Adipocyte (in vitro differentiated cells): Measurements from ENCODE around the gene DNAH17.

Experiments
- DNase-seq: peaks from one replicate; pipeline ENCODE4 v3.0.0-alpha.2; 2015; ENCODE audit warnings: low read depth
- H3K27me3 ChIP-seq: replicated peaks from 2 replicates; pipeline ENCODE4 v1.7.0; 2013; ENCODE audit warnings: mild to moderate bottlenecking, low read length, moderate library complexity; ENCODE audit not compliant: control insufficient read depth, insufficient read depth
- H3K36me3 ChIP-seq: 2 replicates; pipeline ENCODE4 v1.7.0; 2013; ENCODE audit warnings: low read length, mild to moderate bottlenecking, moderate library complexity; ENCODE audit not compliant: control insufficient read depth, insufficient read depth, severe bottlenecking
- H3K4me1 ChIP-seq: 2 replicates; pipeline ENCODE4 v1.7.0; 2013; ENCODE audit warnings: mild to moderate bottlenecking, low read length, moderate library complexity; ENCODE audit not compliant: control insufficient read depth, insufficient read depth
- H3K4me3 ChIP-seq: 2 replicates; pipeline ENCODE4 v1.7.0; 2013; ENCODE audit warnings: mild to moderate bottlenecking, low read length, moderate library complexity
- H3K9ac ChIP-seq: 2 replicates; pipeline ENCODE4 v1.7.0; 2013; ENCODE audit warnings: mild to moderate bottlenecking, low read length, moderate library complexity
- H3K9me3 ChIP-seq: 2 replicates; pipeline ENCODE4 v1.7.0; 2013; ENCODE audit warnings: mild to moderate bottlenecking, low read length, moderate library complexity; ENCODE audit not compliant: control insufficient read depth

DNAH17 gene

DNA sequence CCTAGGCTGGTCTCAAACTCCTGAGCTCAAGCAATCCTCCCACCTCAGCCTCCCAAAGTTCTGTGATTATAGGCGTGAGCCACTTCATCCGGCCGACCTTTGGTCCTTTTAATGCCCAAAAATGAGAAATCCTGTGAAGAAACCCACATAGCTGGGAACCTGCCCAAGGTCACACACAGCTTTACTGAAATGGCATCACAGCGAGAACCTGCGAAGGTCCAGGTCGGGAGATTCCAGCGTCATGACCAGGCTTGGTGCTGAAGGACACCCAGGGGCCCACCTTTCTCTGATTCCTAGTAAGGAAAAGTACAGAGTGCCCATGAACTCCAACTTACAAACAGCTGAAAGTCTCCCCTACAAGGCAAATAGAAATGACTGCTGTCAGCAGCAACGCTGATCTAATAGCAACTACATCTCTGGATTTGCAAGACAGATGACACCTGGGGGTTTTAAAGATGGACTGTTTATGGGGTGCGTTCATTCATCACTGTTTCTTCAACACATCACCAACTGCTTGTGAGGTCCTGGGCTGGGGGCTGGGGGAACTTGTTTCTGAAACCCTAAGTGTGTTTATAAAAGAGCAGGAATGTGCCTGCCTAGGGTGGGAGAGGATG lies 24.5 kb upstream of the DNAH17 start:
- H3K9ac ChIP-seq = no peak overlapping the region
- H3K36me3 ChIP-seq = no peaks in the 10 kb centered on the region
- no peak for DNase-seq
- H3K4me3 ChIP-seq = no peak overlapping the region
- peaks cover 10% of the 10 kb centered on the region for H3K27me3 ChIP-seq
- H3K9me3 ChIP-seq = no peaks in the 10 kb centered on the region
- peaks cover 30% of the 10 kb centered on the region for H3K4me1 ChIP-seq

DNA sequence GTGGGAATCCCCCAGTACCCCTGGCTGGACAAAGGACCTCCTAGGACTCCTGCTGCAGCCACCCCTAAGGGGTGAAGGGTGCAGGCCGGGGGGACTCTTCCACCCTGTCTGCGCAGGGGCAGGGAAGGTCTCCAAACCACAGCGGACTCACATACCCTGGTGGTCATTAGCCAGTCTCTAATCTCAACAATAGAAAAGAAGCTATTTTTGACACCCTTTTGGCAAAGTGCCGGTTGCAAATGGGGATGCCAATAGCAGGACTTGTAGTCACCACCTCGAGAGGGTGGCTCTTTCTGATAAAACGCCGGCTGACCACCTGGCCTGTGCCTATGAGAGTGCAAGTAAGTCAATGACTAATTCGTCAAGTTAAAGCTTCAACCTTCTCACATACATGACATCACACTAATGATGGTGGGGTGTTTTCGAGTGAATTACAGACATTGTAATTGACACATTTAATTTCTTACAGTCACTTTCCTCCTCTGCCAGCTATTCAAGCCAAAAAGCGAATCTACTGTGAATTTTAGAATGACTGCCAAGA lies 23.1 kb upstream of the DNAH17 start:
- no peak overlapping the region for H3K4me3 ChIP-seq
- no peak for DNase-seq
- peaks cover 34% of the 10 kb centered on the region for H3K4me1 ChIP-seq
- H3K9me3 ChIP-seq = no peaks in the 10 kb centered on the region
- H3K27me3 ChIP-seq = no peaks in the 10 kb centered on the region
- H3K9ac ChIP-seq = no peak overlapping the region
- no peaks in the 10 kb centered on the region for H3K36me3 ChIP-seq

DNA sequence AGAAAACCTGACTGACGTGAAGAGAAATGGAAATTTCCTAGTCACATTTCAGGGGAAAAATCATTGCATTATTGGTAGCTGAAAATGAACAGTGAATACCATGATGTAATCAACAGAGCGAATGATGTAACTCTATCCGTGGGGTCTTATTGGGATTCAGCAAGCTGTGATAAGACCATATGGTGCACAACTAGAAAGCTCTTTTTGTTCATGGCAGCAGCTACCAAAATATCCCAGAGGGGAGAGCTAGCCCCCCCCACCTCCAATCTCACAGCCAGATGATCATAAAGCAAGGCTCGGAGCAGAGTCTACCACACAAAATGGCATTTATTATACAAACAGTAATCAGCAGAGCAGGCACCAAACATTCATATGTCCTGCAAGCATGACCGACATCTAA lies 22.2 kb upstream of the DNAH17 start:
- Histone ChIP-seq H3K27me3 (no peaks in the 10 kb centered on the region), H3K36me3 (no peaks in the 10 kb centered on the region), H3K9ac (no peak overlapping the region), H3K9me3 (no peaks in the 10 kb centered on the region), H3K4me1 (peaks cover 34% of the 10 kb centered on the region), H3K4me3 (no peak overlapping the region)
- DNase-seq = no peak

DNA sequence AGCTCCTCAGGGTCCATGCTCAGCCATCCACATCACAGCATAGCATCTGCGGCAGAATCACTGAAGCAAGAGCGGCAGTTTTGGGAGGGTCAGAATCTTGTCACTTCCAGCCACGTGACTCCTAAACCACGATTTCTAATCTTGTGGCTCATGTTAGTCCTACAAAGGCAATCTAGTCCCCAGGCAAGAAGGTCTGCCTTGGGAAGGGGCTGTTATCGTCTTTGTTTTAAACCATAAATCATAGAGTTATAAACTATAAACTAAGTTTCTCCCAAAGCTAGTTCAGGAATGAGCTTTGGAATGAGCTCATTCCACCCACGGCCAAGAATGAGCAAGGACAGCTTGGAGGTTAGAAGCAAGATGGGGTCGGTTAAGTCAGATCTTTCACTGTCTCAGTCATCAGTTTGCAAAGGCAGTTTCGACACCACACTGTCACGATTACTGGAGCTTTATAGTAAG lies 20.8 kb upstream of the DNAH17 start:
- H3K36me3 ChIP-seq = no peaks in the 10 kb centered on the region
- H3K4me3 ChIP-seq = no peak overlapping the region
- H3K9me3 ChIP-seq = no peaks in the 10 kb centered on the region
- H3K9ac ChIP-seq = no peak overlapping the region
- H3K4me1 ChIP-seq = peaks cover 38% of the 10 kb centered on the region
- DNase-seq = peak; percentile 61
- H3K27me3 ChIP-seq = no peaks in the 10 kb centered on the region

DNA sequence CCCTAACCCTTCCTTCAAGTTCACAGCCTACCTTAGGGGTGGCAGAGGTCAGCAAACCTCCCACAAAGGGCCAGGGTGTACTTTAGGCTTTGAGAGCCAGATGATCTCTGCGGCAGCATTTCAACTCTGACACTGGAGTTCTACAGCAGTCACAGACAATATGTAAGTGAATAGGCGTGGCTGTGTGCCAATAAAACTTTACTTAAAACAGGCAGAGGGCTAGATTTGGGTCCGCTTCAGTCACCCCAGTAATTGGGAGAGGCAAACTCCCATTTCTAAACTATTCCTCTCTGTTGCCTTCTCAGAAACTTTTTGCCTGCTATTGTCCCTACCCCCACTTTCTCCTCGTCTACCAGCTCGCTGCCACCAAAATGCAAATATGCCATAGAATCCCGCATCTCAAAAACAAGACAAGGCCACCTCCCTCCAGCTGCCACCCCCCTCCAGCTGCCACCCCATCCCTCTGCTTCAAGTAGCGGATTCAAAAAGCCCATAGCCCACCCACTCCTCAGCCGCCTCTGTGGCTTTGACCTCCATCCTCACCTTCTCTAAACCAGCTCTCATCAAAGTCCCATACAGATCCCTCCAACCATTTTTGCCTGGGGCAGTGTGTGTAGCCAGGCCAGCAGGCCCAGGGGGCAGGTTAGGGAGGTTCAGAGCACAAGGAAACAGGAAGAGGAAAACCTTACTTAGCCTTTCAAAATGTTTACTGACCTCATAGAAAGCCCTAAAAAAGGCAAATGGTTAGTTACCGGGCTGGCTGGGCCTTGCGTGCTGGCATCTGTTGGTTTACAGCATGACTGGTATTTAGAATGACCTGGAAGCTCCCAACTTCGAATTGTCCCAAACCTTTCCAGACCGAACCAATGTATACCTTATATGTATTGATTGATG lies 19.9 kb upstream of the DNAH17 start:
- Histone ChIP-seq H3K36me3 (no peaks in the 10 kb centered on the region), H3K4me3 (no peak overlapping the region), H3K4me1 (peaks cover 42% of the 10 kb centered on the region), H3K9me3 (no peaks in the 10 kb centered on the region), H3K27me3 (no peaks in the 10 kb centered on the region), H3K9ac (no peak overlapping the region)
- no peak for DNase-seq

DNA sequence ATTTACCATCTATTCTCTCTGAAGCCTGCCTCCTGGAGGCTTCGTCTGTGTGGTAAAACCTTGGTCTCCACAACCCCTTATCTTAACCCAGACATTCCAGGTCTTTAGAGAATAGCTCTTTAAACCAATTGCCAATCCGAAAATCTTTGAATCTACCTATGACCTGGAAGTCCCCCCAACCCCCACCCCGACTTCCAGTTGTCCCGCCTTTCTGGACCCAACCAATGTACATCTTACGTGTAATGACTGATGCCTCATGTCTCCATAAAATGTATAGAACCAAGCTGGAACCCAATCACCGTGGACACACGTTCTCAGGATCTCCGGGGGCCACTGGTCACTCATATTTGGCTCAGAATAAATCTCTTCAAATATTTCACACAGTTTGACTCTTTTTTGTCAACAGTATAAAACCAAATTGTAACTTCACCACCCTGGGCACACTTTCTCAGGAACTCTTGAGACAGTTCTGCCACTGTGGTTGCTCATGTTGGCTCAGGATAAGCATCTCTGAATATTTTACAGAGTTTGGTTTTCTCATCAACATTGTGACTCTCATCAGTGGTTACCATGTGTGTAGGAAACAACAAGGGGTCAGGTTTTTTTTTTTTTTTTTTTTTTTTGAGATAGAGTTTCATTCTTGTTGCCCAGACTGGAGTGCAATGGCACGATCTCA lies 18.1 kb upstream of the DNAH17 start:
- no peak overlapping the region for H3K4me3 ChIP-seq
- no peaks in the 10 kb centered on the region for H3K9me3 ChIP-seq
- H3K36me3 ChIP-seq = no peaks in the 10 kb centered on the region
- H3K4me1 ChIP-seq = peaks cover 45% of the 10 kb centered on the region
- H3K9ac ChIP-seq = no peak overlapping the region
- no peak for DNase-seq
- no peaks in the 10 kb centered on the region for H3K27me3 ChIP-seq

DNA sequence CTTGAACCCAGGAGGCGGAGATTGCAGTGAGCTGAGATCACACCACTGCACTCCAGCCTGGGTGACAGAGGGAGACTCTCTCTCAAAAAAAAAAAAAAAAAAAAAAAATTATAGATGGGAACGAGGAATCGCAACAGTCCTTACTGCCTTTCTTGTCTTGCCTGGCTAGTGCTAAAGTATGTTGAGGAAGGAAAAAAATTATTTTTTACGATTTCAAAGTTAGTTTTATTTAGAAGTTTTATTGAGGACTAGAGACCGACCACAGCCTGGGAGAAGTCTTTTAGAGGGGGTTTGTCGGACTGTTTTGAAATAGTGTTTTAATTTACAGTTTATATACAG lies 15.8 kb upstream of the DNAH17 start:
- no peaks in the 10 kb centered on the region for H3K9me3 ChIP-seq
- H3K9ac ChIP-seq = no peak overlapping the region
- H3K27me3 ChIP-seq = no peaks in the 10 kb centered on the region
- no peaks in the 10 kb centered on the region for H3K36me3 ChIP-seq
- H3K4me1 ChIP-seq = peaks cover 36% of the 10 kb centered on the region
- no peak overlapping the region for H3K4me3 ChIP-seq
- no peak for DNase-seq

DNA sequence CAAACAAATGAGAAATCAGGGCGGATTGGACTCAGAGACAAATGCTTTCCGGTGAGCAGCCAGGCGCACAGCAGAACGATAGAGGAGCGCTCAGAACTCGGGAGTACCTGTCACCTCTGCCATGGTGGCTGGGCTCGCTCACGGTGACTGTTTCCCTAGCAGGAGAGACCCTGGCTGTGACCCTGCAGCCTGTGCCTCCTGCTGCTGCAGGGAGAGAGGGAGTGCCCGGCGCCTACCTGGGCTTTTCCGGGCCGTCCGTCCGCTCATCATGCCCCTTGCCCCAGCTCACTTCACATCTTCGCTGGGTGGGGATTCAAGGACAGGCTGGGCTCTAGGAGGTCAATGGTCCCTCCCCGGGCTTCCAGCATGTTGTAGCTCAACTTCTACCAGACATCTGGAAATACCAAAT lies 14.1 kb upstream of the DNAH17 start:
- Histone ChIP-seq H3K9me3 (no peaks in the 10 kb centered on the region), H3K36me3 (no peaks in the 10 kb centered on the region), H3K4me3 (no peak overlapping the region), H3K27me3 (peaks cover 14% of the 10 kb centered on the region), H3K4me1 (peaks cover 24% of the 10 kb centered on the region), H3K9ac (no peak overlapping the region)
- peak; percentile 12 for DNase-seq

DNA sequence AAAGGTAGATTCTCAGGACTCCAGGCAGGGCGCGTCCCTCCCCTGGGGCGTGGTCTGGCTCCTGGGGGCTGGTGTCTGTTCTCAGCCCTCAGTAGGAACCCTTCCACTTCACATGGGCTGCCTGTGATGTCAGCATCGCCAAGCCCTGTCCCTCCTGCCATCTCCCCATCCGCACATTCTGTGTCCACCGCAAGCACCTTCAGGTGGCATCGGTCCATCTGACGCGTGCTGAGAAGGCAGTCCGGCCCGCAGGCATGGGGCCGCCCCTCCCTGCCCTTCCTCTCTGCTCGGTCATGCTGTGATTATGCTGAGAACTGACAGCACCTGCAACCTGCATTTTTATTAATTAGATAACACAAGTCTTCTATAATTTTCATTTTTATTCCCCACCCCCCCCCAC lies 12.7 kb upstream of the DNAH17 start:
- H3K27me3 ChIP-seq = peaks cover 26% of the 10 kb centered on the region
- no peak for DNase-seq

DNA sequence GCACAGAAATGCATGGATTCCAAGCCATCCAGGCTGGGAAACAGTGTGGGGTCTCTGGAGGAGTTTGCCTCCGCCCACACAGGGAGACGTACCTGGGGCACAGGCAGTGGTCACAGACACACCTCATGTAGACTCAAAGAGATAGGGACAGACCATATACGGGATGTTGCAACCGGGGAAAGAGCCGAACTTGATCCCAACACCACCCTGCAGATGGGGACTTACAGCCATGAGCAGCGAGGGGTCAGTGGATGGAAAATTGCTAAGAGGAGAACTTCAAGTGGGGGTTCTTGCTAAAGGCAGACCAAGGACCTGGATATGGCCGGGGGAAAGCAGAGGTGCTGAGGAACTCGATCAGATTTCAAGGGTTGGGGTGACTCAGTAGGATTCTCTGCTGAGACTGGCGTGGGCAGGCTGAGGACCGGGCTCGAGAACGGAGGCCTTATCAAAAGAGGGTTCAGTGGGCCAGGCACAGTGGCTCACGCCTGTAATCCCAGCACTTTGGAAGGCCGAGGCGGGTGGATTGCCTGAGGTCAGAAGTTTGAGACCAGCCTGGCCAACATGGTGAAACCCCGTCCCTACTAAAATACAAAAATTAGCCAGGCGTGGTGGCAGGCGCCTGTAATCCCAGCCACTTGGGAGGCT lies 12.0 kb upstream of the DNAH17 start:
- no peak for DNase-seq
- Histone ChIP-seq H3K27me3 (peaks cover 26% of the 10 kb centered on the region), H3K36me3 (no peaks in the 10 kb centered on the region), H3K4me3 (no peak overlapping the region), H3K9ac (no peak overlapping the region), H3K9me3 (no peaks in the 10 kb centered on the region), H3K4me1 (peaks cover 24% of the 10 kb centered on the region)

More for the DNA sequence above, 12.7 kb upstream of the DNAH17 start:
- Histone ChIP-seq H3K4me3 (no peak overlapping the region), H3K9me3 (no peaks in the 10 kb centered on the region), H3K4me1 (peaks cover 24% of the 10 kb centered on the region), H3K36me3 (no peaks in the 10 kb centered on the region), H3K9ac (no peak overlapping the region)
